NCI-H187 treated with DMSO at 0.1 percent for 48 hours (cell line): ENCODE results near the gene TBCD.
"Not testable (repeated sequence)": the region's sequence is repeated elsewhere in the genome, so short reads cannot be mapped to it uniquely, and the experiment has no call there.

Experiments
- DNase-seq: peaks from one replicate; lab custom pipeline; 2025; lab: John Stamatoyannopoulos, UW

Gene TBCD

GRCh38 chr17:82957469-82957795 is 205.6 kb downstream of the TBCD start:
- DNase-seq = no peak

- DNase-seq = no peak
These were observed 206.2 kb downstream of the TBCD start for GRCh38 chr17:82957961-82958561.

- no peak for DNase-seq
These were observed 207.5 kb downstream of the TBCD start for GRCh38 chr17:82959242-82959930.

GRCh38 chr17:82959990-82960418 is 208.1 kb downstream of the TBCD start:
- no peak for DNase-seq

- DNase-seq = no peak
These were observed 208.8 kb downstream of the TBCD start for GRCh38 chr17:82960419-82961271.

- DNase-seq = no peak
These were observed 209.7 kb downstream of the TBCD start for GRCh38 chr17:82961366-82962162.

- no peak for DNase-seq
These were observed 210.4 kb downstream of the TBCD start for GRCh38 chr17:82962163-82962720.

- DNase-seq = peak; percentile 29
These were observed 211.5 kb downstream of the TBCD start for GRCh38 chr17:82963104-82963950.

- not testable (repeated sequence) for DNase-seq
These were observed 212.6 kb downstream of the TBCD start for GRCh38 chr17:82964451-82964850.

- DNase-seq = no peak
These were observed 213.0 kb downstream of the TBCD start for GRCh38 chr17:82964851-82965341.

- no peak for DNase-seq
These were observed 213.5 kb downstream of the TBCD start for GRCh38 chr17:82965371-82965770.

- DNase-seq = no peak
These were observed 214.6 kb downstream of the TBCD start for GRCh38 chr17:82966415-82966814.

- DNase-seq = no peak
These were observed 215.6 kb downstream of the TBCD start for GRCh38 chr17:82967268-82968032.

GRCh38 chr17:82968033-82968841 is 216.4 kb downstream of the TBCD start:
- not testable (repeated sequence) for DNase-seq

- no peak for DNase-seq
These were observed 218.2 kb downstream of the TBCD start for GRCh38 chr17:82970067-82970466.

- DNase-seq = no peak
These were observed 219.1 kb downstream of the TBCD start for GRCh38 chr17:82970818-82971590.

GRCh38 chr17:82972836-82973372 is 221.0 kb downstream of the TBCD start:
- DNase-seq = no peak
